Stimulated activated CD4-positive, alpha-beta T cell treated with anti-CD3 and anti-CD28 coated beads, Interleukin-15, amount 100 ng/mL, for 1 hour (primary cell): ENCODE measurements around the gene TIAL1.
"Not testable (repeated sequence)": the region's sequence is repeated elsewhere in the genome, so short reads cannot be mapped to it uniquely, and the experiment has no call there.

Experiments
- DNase-seq, 2 donors: peaks; one replicate each; pipeline ENCODE4 v3.0.0-alpha.2; 2020; ENCODE audit warnings: low read depth in 1 of 2, low spot score in 1 of 2

TIAL1 gene

DNA sequence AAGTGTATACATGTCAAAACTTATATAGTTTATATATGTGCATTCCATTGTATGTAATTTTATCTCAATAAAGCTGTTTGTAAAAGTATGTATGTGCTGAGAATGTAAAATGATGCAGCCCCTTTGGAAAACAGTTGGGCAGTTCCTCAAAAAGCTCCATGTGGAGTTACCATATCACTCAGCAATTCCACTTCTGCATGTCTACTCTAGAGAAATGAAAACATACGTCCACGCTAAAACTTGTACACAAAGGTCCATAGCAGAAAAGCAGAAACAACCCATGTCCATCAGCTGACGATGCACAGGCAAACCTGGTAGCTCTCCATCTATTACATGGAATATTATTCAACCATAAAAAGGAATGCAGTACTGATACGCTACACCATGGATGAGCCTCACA is 45.9 kb downstream of the TIAL1 start:
- no peak for DNase-seq

DNA sequence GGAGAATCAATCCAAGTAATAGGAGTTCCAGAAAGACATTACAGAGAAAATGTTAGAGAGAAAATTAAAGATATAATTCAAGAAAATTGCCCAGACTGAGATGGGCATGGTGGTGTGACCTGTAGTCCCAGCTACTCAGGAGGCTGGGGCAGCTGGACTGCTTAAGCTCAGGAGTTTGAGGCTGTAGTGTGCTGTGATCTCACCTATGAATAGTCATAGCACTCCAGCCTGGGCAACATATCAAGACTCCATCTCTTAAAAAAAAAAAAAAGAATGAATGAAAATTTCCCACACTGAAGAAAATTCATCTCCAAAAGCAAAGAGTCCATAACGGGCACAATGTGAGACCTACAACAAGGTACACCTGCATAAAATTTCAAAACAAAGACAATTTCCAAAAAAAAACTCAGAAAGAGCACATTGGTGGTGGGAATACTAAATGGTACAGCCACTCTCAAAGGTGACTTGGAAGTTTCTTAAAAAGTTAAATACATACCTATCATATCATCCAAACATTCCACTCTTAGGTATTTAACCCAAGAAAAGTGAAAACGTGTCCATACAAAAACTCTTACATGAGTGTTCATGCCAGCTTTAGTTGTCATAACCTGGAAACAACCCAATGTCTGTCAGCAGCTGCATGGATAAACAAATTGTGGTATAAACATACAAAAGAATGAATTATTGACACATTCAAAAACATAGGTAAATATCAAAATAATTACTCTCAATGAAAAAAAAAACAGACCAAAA is 47.3 kb downstream of the TIAL1 start:
- no peak for DNase-seq

DNA sequence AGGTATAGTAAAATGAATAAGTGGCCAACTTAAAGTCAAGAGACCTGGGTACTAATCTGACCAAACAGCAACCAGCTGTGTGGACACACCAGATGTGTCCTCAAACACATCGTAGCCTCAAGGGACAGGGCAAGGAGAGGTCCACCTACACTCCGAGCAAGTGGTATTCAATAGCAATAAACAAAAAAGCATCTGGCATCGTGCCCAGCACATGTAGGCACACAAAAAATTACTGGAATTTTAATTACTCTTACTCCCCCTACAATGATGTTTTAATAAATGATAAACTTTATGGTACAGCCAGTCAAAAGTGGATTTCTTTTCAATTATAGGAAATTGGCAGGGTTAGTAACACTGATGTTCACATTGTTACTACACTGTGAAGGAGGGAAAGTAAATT is 50.8 kb downstream of the TIAL1 start:
- DNase-seq: no peak

DNA sequence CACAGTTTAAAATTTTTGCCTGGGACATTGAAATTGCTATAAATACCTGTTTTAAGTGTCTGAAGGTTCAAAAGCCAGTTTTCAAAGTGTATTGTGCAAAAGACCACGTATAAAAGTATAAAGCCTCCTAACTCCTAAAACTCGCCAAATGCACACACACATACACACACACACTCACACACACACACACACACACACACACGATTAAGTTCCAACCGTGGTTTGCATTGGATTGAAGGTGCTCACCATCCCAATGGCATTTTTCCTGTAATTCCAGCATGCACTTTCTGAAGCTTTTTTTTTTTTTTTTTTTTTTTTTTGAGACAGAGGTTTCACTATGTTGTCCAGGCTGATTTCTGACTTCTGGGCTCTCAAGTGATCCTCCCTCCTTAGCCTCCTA is 51.5 kb downstream of the TIAL1 start:
- no peak for DNase-seq

DNA sequence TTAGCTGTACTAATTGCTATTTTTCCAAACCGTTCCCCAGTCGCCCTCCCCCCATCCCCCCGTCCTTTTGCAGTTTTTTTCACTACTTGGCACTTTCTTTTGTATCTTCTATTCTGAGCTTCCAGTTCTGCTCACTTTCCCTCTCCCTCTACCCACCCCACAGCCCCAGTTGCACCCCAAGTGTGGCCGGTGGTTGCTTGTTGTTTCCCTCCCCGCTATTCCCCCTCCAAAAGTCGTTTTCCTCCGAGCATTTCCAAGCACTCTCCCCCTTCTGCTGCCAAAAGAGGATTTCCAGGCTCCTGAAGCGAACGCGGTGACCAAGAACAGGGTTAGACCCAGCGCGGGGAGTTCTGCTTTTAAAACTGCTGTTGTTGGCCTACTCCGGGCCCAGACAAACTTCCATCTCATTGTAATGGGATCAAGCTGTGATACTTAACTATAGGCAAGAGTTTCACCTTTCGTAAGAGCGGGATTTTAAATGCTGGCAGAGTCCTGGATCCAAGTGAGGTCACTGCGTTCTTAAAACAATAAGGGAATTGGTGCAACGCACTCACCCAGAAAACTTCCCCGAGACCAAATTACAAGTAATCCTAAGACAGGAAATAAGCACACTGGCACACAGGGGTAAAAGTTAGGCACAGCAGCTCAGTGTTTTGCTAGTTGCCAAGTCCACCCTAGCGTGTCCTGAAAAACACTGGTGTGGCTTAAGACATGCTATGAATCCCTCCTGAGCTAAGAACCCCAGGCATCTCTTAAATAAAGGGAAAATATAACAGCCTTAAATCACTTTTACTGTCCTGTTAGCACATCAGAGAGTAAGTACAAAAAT is 52.7 kb downstream of the TIAL1 start:
- no peak for DNase-seq

DNA sequence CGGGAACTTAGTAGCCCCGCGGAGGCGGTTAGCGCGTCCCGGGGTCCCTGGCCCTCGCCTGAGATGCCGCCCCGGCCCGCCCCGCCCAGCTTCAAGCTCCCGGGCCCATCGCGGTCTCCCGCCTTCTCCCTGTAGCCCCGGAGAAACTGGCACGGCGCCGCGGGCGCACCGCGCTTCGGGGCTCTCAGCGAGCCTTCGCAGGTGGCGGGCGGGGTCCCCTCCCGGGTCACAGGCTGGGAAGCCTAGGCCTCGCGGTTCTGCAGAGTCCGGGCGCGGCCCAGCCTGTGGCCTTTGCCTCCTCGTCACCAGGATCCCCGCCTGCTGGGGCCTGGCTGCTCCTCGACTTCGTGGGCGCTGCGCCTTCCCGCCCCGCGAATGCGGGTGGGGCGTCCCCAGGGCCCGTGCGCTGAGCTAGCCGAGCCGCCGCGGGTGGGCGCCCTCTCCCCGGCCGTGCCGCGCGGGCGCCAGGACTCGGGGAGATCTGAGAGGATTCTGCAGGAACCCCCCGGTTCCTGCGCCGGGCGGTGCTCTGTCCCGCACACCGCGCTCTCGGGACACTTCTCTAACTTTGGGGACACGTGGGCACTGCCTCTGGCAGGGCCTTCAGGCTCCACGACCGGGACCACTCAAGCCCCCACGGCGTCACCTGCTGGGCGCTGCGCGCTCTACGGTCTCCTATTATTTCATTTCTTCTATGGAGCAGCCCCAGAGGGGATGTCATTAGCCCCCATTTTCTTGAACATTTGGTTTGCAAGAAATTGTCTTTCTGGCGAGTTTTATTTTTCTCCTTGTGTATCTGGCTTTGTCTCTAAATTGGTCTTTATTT is 53.6 kb downstream of the TIAL1 start:
- DNase-seq: peak; percentile 51 to 53

DNA sequence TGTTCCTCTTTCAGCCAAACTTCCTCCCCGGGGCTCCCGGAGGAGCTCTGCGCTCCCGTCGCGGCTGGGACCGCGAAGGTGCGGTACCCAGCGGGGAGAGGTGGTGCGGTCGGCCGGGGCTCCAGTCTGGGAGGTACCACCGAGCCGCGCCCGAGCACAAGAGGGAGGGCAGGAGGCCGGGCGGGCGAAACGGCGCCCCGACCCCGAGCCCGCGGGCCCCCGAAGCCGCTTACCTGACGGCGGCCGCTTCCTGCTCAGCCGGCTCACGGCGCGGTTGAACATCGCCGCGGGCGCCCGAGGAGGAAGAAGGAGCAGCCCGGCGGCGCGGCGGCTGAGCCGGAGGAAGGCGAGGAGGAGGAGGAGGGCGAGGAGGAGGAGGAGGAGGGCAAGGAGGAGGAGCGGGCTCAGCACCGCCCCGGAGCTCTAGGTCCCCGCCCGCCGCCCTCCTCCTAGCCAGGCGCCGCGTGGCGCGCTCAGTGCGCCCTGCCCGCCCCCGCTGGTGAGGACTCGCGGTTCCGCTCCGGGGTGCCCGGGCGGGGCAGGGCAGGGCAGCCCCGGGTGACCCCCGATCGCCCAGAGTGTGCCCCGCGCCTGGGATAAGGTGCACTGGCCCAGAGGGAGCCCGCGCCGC is 54.3 kb downstream of the TIAL1 start, which contains the start of gene RGS10:
RGS10 (minus strand) TSS at position 363 of the 631 bp plus-strand sequence; CDS start at position 282, 81 bp downstream.
- peak; percentile 69 to 83 for DNase-seq

DNA sequence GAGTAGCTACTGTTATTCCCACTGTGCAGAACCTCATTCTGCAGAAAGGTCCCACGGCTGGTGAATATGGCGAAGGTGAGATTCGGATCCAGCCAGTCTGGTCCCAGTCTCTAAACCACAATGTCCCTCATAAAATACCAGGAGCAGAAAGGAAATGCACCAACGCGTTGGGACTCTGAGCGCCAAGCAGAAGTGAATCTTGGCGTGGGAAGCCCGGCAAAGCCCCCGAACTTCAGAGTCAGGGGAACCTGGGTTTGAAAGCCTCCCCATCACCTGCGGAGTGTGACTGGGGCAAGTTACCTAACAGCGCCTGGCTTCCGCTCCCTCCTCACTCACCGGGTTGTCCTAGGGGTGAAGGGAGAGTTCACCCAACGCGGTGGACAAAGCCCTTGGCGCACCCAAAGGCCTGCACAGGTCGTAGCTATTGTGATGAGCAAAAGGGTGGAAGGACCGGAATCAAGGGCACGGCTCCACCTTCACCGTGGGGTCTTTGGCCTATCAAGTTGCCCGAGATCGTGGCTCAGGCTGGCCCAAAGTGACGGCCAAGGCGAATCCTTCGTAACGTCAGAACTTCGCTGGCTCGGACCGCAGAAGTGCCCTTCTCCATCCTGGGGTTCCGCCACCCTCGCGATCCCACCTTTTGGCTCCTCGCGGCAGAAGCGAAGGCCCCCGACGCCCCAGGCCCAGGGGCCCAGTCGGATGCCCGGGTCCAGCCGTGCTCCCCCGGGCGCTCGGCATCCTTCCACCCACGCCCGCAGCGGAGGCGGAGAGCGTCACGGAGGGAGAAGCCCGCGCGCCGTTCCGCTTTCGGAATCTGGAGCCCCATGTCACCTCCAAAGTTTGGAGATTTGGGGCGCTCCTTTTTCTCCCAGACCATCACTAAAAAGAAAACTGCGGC is 55.1 kb downstream of the TIAL1 start:
- peak; percentile 17 to 66 for DNase-seq

DNA sequence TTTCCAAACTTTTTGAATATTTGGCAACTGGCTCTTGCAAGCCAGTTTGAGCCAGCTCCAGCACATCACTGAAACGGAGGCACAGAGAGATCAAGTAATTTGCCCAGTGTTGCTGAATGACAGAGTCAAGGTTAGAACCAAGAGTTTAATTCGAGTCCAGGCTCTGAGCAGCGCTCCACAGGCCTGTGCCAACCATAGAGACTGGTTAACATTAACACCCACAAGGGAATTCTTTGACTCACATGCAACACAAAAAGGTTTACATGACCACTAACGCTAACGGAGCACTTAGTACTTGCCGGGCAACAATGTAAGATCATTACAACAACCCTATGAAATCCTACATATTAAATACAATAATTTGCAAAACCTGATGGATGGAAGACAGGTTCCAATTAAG is 55.7 kb downstream of the TIAL1 start:
- peak in 1 of 2 donors; percentile 13 for DNase-seq

DNA sequence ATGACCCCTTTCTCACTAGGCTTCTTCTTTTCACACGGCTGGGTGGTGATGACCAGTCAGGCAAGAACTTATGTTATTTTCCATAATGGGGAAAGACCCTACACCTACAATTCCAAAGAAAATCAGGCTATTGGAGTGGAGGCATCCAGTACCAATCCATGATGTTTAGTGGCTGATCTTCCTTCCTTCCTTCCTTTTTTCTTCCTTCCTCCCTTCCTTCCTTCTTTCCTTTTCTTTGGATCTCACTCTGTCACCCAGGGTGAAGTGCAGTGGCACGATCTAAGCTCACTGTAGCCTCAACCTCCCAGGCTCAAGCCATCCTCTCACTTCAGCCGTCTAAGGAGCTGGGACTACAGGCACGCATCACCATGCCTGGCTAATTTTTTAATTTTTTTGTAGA is 56.7 kb downstream of the TIAL1 start:
- no peak for DNase-seq

DNA sequence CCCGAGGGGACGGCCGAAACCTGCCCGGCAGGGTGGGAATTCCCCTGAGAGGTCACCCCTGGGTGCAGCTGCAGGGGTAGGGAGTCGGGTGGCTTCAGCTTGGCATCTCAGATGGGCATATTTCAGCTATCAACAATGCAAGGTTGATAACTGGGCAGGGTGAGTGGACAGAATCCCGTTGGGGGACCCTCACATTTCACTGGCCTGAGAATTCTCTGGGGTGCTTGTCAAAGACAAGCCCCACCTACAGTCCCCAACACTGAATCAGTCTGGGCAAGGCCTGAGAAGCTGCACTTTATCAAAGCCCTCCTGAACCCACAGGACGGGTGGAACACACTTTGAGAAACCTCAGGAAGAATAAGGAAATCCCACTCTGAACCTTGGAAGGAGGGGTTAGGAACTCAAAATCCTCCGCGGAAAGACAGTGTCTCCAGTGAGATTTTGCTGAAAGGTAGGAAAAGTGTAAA is 57.4 kb downstream of the TIAL1 start:
- DNase-seq: no peak

DNA sequence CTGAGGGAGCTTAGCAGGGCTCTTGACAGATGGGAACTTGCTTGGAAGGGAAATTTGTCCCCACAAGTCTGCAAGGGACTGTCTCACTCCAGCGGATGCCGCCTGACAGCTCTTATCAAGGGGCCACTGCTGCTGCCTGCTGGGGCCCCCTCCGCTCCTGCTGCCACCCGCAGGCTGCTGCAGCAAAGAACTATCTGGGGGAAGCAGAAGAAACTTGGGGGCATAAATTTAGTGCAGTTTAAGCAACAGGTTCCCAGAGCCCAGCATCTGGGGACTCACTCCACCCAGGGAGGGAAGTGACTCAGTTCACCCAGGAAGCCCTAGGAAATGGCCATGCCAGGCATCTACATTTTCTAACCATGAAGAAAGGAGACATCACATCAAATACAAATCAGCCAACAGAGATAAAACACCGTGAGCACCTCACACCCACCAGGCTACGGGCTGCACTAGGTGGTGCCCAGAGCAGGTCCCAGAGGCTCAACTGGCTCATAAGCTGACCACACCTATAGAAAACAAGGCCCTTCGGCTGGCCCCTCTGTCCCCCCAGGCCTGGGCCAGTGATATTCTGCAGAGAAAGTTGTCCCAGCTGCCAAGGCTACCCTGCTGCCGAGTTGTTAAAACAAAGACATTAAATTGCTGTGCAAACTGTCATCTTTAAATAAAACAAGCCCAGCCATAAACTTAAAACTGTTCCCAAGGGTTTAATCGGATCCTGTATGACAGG is 58.0 kb downstream of the TIAL1 start:
- no peak for DNase-seq

DNA sequence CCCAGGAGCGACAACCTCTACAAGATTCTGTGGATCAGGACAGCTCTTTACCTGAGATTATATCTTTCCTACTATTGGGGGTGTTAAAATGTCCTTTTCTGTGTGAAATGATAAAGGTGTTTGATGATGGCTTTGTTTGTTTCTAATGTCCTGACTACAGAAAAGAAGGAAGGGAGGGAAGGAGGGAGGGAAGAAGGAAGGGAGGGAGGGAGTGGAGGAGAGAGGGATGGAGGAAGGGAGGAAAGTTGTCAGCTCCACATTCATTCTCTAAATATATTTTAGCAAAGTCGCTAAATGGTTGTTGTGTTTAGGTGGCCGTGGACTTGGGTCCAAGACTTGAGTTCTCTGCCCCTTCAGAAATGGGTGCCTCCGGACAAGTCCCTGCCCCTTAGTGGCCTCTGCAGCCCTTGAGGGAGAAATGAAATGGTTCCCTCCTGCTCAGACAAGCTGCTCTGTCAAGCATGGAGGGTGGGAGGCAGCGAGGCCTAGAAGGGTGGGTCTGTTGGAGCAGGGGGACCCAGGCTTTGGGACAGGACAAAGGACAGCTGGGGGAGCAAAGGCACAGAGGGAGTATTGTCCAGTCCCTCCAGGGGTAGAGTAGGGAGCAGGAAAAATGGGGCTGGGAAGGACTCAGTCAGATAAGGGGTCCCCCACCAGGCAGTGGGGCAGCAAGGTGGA is 58.7 kb downstream of the TIAL1 start:
- DNase-seq: no peak

DNA sequence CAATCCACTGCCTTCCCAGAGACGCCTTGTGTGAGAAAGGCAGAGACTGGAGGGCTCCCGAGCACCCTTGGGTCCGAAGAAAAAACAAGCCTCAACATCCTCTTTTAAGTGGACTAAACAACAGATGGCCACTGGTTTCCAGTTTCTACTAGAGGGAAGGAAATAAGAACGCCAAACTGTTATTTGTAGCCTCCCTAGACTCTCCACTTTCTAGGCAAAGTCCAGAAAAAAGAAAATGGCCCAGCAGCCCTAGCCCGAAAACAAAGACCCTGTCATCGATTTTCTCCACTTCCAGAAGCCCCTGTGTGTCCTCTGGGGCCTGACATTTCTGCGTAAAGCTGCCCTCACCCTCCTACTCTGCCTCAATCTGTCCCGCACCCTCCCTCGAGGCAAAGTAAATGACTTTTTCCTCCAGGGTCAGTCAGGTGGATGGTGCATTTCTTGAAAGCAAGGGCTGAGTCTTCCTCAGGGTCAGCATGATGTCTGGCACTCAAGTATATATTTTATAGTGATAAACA is 60.2 kb downstream of the TIAL1 start:
- no peak for DNase-seq

DNA sequence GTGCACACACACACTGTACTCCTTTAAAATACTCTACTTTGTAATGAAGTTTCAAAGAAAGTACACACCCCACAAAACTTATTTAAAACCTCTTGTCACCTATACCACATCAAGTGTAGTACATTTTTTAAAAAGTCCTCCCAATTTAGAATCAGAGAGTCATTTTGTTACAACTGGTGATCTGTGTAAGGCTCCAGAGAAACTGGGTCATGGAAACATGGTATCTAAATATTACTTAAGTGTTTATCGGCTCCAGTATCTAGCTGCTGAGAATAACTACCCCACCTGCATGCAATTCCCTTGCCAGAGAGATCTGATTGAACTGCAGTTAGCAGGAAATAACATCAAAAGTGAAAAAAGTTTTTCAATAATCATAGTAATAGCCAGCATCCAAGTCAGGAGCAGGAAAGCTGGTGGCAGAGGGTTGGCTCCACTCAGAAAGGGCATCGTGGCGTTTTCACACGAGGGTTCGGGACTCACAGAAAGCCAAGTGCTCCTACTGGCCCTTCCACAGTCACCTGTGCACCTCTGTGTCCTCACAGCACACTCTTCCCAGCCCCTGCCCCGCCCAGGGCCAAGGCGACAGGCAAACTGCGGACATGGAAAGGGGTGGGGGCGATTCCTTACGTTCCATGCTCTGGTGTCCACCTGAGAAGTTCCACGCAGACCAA is 60.8 kb downstream of the TIAL1 start:
- no peak for DNase-seq

DNA sequence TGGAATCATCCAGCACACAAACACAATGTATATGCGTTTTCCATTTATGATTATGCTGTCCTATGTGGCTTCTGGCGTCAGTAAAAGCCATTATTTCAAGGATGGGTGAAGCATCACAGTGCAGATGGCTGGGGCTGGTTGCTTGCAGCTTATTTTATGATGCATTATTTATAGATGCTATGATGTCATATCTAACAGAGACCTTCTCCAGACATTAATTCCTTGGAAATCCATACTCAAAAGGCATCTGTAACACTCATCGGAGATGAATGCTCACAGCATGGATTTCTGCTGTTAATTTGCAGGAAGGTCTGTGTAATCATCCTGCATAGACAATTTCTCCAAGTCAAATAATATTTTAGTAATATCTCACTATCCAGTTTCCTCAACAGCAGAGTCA is 61.5 kb downstream of the TIAL1 start:
- DNase-seq: no peak

DNA sequence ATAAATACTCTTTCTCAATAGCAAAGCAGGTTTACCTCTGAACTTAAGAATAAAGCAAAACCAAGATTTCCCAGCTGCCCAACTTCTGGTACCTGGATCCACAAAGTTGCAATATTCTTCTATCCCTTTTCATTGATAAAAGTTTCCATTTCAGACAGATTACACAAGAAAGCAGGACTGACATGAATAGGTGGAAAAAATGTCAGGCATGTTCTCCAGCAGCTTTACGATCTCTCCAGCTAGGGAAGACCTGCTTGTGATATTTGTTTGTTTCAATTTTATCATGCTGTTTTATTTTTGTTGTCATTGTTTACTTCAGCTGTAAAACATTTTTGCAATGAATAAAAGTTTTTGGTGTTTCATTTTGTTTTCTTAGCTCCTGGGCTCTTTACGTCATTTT is 63.3 kb downstream of the TIAL1 start:
- no peak for DNase-seq

DNA sequence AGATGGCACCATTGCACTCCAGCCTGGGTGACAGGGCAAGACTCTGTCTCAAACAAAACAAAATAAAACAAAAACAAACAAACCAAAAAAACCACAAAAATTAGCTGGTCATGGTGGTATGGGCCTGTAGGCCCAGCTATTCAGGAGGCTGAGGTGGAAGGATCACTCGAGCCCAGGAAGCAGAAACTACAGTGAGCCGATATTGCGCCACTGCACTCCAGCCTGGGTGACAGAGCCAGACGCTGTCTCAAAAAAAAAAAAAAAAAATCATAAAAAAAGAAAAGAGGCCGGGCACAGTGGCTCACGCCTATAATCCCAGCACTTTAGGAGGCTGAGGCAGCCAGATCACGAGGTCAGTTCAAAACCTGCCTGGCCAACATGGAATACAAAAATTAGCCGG is 64.0 kb downstream of the TIAL1 start:
- DNase-seq: not testable (repeated sequence)
